Measurements from ENCODE around the gene CYP2F1. TPM values are rescaled to one million over a fixed set of nuclear protein-coding genes. Genes with fewer than 3 reads are reported as not detected.
"Not testable (repeated sequence)": the region's sequence is repeated elsewhere in the genome, so short reads cannot be mapped to it uniquely, and the experiment has no call there.

Gene CYP2F1
- total RNA-seq, 1 donor from 2014 or later = not detected

- TF ChIP-seq CTCF (IDR thresholded peaks at IDR 0.05) = no peak
- intact Hi-C loops (cut with DNase I) = no loop called here
- H3K36me3 ChIP-seq = no peaks in the 10 kb centered on the region
- no peaks in the 10 kb centered on the region for H3K9me3 ChIP-seq
- no peaks in the 10 kb centered on the region for H3K4me1 ChIP-seq
- H3K4me3 ChIP-seq = no peak overlapping the region
- H3K27me3 ChIP-seq = no peaks in the 10 kb centered on the region
- ATAC-seq = no peak
- DNase-seq = no peak
- H3K27ac ChIP-seq = no peak overlapping the region
These were observed 2.0 kb downstream of the CYP2F1 start for GRCh38 chr19:41116261-41116660.

- H3K27me3 ChIP-seq; H3K9me3 ChIP-seq; intact Hi-C loops (cut with DNase I); H3K27ac ChIP-seq; H3K4me1 ChIP-seq; H3K36me3 ChIP-seq; H3K4me3 ChIP-seq; DNase-seq: not testable (repeated sequence)
- ATAC-seq = peak; percentile 53
These were observed 7.0 kb downstream of the CYP2F1 start for GRCh38 chr19:41120929-41121911.

GRCh38 chr19:41122846-41123245 is 8.6 kb downstream of the CYP2F1 start:
- H3K36me3 ChIP-seq; H3K27ac ChIP-seq; ATAC-seq; H3K9me3 ChIP-seq; intact Hi-C loops (cut with DNase I); H3K4me3 ChIP-seq; H3K4me1 ChIP-seq; DNase-seq; H3K27me3 ChIP-seq: not testable (repeated sequence)

GRCh38 chr19:41123716-41124294 is 9.6 kb downstream of the CYP2F1 start:
- no peak for ATAC-seq
- Histone ChIP-seq H3K4me3 (no peak overlapping the region), H3K36me3 (no peaks in the 10 kb centered on the region), H3K27ac (no peak overlapping the region), H3K27me3 (no peaks in the 10 kb centered on the region), H3K4me1 (no peaks in the 10 kb centered on the region), H3K9me3 (no peaks in the 10 kb centered on the region)
- no peak for TF ChIP-seq CTCF (IDR thresholded peaks at IDR 0.05)
- no peak for DNase-seq
- intact Hi-C loops (cut with DNase I) = no loop called here

- intact Hi-C loops (cut with DNase I); DNase-seq: not testable (repeated sequence)
- peak; percentile 74 for TF ChIP-seq CTCF (IDR thresholded peaks at IDR 0.05)
These were observed 12.6 kb downstream of the CYP2F1 start for GRCh38 chr19:41126765-41127203.

GRCh38 chr19:41127362-41127761 is 13.1 kb downstream of the CYP2F1 start:
- H3K4me1 ChIP-seq; H3K27ac ChIP-seq; DNase-seq; H3K9me3 ChIP-seq; H3K27me3 ChIP-seq; ATAC-seq; intact Hi-C loops (cut with DNase I); H3K4me3 ChIP-seq; H3K36me3 ChIP-seq: not testable (repeated sequence)

More at GRCh38 chr19:41126765-41127203, 12.6 kb downstream of the CYP2F1 start:
- H3K27me3 ChIP-seq, H3K27ac ChIP-seq, H3K36me3 ChIP-seq, H3K4me1 ChIP-seq, H3K9me3 ChIP-seq, H3K4me3 ChIP-seq: not testable (repeated sequence)
- peak; percentile 21 for ATAC-seq

GRCh38 chr19:41127801-41128300 is 13.6 kb downstream of the CYP2F1 start:
- H3K9me3 ChIP-seq; H3K27ac ChIP-seq; H3K4me1 ChIP-seq; H3K27me3 ChIP-seq; intact Hi-C loops (cut with DNase I); H3K36me3 ChIP-seq; H3K4me3 ChIP-seq: not testable (repeated sequence)
- ATAC-seq = peak; percentile 94
- DNase-seq = peak; percentile 93
- TF ChIP-seq CTCF (IDR thresholded peaks at IDR 0.05) = peak; percentile 43
